CD1c-positive myeloid dendritic cell (primary cell): ENCODE measurements around the gene DEPDC1B.
"Not testable (repeated sequence)": the region's sequence is repeated elsewhere in the genome, so short reads cannot be mapped to it uniquely, and the experiment has no call there.

Source experiments
- DNase-seq: peaks from one replicate; pipeline ENCODE4 v3.0.0-alpha.2; 2016; ENCODE audit errors: extremely low spot score

Gene DEPDC1B

DNA sequence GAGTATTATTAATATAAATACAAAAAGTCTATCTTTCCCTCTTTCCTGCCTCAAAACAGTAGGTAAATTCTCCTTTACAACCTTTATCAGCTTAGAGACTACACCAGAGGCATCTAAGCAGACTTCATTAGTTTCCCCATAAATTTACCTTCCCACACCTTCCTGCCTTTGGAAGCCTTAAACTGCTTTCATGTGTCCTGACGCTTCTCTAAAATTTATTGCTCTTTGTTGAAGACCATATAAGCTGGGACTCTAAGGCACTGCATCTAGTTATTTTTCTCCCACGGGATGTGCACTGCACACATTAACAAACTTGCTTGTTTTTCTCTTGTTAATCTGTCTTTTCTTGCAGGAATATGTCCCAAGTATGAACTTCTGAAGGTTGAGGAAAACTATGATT is 51.8 kb downstream of the DEPDC1B start:
- DNase-seq: no peak

- DNase-seq: no peak
Measured at GRCh38 chr5:60640901-60641300, 59.1 kb downstream of the DEPDC1B start.

DNA sequence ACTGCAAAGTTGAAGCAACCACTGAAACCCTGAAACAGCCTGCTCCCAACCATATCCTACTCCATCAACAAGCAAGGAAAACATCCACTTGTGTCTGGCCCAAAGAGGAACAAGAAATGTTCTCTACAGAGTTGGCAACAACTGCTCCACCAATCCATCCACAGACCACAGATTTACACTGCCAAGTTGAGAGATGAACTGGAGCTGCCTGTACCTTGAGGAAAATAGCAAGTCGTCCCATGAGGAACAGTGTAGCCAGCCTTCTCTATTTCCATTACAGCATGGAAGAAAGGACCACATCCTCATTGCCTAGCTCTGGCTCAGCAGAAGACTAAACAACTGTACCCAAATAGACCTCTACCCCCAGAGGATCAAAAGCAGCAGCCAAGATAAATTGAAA is 60.4 kb downstream of the DEPDC1B start:
- DNase-seq: no peak

- no peak for DNase-seq
Measured at GRCh38 chr5:60638300-60638699, 61.7 kb downstream of the DEPDC1B start.

DNA sequence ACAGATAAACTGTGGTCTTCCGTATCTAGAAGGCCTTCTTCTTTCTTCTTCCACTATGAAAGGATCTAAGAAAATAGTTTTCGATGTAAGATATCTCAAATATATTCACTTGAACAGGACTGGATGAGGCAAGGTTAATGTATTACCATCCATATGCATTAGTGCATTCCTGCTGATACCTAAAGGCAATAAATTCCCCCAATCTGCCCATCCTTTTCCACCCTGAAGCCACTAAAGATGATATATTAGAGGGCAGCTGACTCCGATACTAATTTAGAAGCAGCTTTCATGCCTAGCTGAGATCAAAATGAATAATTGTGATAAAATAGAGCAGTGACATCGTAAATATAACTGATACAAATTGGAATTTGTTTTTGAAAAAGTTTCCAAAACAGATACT is 63.3 kb downstream of the DEPDC1B start:
- no peak for DNase-seq

DNA sequence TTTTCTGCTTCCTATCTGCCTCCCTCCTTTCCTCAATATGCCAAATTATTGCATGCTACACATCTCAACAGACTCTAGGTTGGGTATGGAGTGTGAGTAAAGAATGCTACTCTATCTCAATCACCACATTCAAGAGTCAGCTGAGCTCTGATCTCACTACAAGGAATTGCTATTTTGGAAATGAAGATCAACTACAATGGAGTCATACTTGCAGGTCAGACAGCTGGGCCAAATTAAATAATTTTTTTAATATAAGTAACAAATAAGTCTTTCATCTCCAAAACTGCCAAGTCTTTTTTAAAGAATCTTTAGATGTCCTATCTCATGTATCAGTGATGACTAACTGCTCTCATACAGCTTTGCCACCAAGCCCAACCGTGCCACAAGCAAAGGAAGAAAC is 64.0 kb downstream of the DEPDC1B start:
- no peak for DNase-seq

- peak; percentile 10 for DNase-seq
Measured at GRCh38 chr5:60634051-60634450, 65.9 kb downstream of the DEPDC1B start.

GRCh38 chr5:60633341-60633740 is 66.6 kb downstream of the DEPDC1B start:
- DNase-seq: no peak

- no peak for DNase-seq
Measured at GRCh38 chr5:60632153-60632552, 67.8 kb downstream of the DEPDC1B start.

GRCh38 chr5:60630836-60631235 is 69.1 kb downstream of the DEPDC1B start:
- no peak for DNase-seq

DNA sequence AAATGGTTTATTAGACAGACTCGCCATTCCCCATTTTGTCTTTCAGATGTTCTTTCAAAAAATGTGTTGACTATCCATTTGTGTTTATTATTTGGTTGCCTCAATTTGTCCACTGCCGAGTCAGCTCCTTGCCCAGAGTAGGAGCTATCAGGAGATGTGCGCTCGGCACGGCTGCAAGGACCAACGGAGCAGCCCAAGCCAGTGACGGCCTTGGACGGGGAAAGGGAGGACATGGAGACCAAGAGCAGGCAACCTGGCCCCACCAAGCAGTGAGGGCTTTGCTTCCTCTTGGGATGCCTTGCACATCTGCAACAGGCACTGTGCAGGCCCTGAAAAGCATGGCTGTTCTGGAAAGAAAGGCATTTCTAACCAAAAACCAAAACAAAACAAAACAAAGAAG is 69.8 kb downstream of the DEPDC1B start:
- no peak for DNase-seq

DNA sequence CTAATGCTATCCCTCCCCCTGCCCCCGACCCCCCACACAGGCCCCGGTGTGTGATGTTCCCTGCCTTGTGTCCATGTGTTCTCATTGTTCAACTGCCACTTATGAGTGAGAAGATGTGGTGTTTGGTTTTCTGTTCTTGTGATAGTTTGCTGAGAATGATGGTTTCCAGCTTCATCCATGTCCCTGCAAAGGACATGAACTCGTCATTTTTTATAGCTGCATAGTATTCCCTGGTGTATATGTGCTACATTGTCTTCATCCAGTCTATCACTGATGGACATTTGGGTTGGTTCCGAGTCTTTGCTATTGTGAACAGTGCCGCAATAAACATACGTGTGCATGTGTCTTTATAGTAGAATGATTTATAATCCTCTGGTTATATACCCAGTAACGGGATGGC is 75.1 kb downstream of the DEPDC1B start:
- not testable (repeated sequence) for DNase-seq

DNA sequence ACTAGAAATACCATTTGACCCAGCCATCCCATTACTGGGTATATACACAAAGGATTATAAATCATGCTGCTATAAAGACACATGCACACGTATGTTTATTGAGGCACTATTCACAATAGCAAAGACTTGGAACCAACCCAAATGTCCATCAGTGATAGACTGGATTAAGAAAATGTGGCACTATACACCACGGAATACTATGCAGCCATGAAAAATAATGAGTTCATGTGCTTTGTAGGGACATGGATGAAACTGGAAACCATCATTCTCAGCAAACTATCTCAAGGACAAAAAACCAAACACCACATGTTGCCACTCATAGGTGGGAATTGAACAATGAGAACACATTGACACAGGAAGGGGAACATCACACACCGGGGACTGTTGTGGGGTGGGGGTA is 79.2 kb downstream of the DEPDC1B start:
- DNase-seq: not testable (repeated sequence)

- no peak for DNase-seq
Measured at GRCh38 chr5:60613826-60614225, 86.1 kb downstream of the DEPDC1B start.

DNA sequence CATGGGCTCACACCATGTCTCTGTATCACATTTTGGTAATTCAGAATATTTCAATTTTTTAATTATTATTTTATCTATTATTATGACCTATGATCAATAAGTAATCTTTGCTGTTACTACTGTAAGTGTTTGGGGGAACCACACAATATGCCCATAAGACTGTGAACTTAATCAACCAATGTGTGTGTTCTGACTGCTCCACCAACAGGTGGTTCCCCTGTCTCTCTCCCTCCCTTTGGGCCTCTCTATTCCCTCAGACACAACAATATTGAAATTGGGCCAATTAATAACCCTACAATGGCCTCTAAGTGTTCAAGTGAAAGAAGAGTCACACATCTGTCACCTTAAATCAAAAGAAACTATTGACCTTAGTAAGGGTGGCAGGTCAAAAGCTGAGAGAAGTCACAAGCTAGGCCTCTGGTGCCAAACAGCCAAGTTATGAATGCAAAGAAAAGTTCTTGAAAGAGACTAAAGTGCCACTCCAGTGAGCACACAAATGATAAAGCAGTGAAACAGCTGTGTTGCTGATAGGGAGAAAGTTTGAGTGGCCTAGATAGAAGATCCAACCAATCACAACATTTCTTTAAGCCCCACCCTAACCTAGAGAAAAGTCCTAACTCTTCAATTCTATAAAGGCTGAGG is 88.7 kb downstream of the DEPDC1B start:
- no peak for DNase-seq

GRCh38 chr5:60604771-60605170 is 95.2 kb downstream of the DEPDC1B start:
- DNase-seq: no peak

DNA sequence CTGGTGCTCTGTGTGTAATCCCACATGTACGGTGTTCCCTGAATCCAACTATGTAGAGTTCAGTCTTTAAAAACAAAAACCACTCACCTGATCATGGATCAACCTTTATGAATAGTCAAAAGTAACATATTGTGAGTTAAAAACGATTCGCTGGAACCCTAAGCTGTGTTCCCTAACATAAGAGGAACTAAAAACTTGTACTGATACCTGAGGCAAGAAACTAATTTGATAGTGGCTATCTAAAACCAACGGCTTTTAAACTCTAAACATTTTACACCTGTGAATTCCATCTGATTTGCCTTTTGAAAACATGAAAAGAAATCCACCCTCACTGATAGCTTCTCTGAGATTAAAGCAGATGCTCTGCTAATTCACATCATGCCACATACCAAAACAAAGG is 101.5 kb downstream of the DEPDC1B start:
- no peak for DNase-seq

- DNase-seq: peak; percentile 29
Measured at GRCh38 chr5:60597572-60598320, 102.2 kb downstream of the DEPDC1B start.

GRCh38 chr5:60594715-60595477 is 105.1 kb downstream of the DEPDC1B start:
- peak; percentile 3 for DNase-seq

DNA sequence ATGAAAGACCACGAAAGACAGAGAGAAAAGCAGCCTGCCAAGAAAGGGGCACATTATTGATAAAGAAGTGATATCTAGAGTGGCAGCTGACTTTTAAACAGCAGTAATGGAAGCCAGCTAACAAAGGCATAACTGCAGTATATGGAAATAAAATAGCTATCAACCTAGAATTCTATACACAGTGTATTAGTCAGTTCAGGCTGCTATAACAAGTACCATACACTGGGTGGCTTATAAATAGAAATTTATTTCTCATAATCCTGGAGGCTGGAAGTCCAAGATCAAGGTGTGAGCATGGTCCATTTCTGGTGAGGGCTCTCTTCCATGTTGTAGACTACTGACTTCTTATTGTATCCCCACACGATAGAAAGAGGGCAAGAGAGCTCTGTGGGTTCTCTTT is 109.8 kb downstream of the DEPDC1B start:
- no peak for DNase-seq

- not testable (repeated sequence) for DNase-seq
Measured at GRCh38 chr5:60587312-60587711, 112.7 kb downstream of the DEPDC1B start.

DNA sequence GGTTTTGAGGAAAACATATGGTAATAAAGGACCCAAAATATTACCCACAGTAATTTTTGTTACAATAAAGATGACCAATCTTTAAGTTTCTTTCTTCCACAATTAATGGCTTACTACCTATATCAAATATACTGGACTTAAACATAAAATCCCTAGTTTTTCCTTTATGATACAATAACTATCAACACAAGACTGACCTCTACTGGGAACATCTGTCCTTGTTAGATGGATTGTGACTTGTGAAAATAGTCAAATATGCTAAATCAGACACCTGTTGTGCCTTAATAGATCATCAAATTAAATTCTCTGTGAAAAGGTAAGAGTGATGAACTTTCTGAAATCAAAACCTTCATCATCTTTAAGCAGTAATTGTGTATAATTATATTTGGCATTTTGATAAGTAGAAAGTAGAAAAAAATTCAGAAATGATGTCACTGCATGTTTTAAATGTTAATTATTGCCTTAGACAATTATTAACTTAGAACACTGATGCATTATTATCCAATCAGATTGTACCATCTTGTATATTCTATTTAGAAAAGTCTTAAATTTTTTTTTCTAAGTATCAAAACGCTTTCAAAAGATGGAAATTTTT is 113.6 kb downstream of the DEPDC1B start:
- DNase-seq: peak; percentile 18
